Cardiac fibroblast (primary cell): ENCODE measurements around the gene TTLL8.

Source experiments
- DNase-seq, 2 donors: peaks; one replicate each; pipeline versions ENCODE4 v3.0.0 to v3.0.0-alpha.2; 2010; ENCODE audit warnings: low read depth in 2 of 2
- H3K4me3 ChIP-seq, 2 donors: replicated peaks in 1 of 2; 1 replicate in 1 of 2; 2 replicates in 1 of 2; pipeline ENCODE4 v1.5.1; 2011; ENCODE audit warnings: low read depth in 2 of 2, low read length in 2 of 2, mild to moderate bottlenecking in 2 of 2, moderate library complexity in 1 of 2
- CTCF ChIP-seq: IDR thresholded peaks from one replicate; pipeline ENCODE4 v1.5.1; 2011; ENCODE audit warnings: low read depth, mild to moderate bottlenecking, low read length, inconsistent platforms

TTLL8 gene

GRCh38 chr22:50009251-50009650 is 48.8 kb downstream of the TTLL8 start:
- TF ChIP-seq CTCF = no peak
- no peak for DNase-seq
- H3K4me3 ChIP-seq = no peak overlapping the region

GRCh38 chr22:50008151-50009040 is 49.7 kb downstream of the TTLL8 start:
- no peak for TF ChIP-seq CTCF
- DNase-seq = no peak
- no peak overlapping the region for H3K4me3 ChIP-seq

GRCh38 chr22:50007057-50007511 is 51.0 kb downstream of the TTLL8 start:
- no peak for DNase-seq
- TF ChIP-seq CTCF = no peak
- no peak overlapping the region for H3K4me3 ChIP-seq

GRCh38 chr22:50004918-50005317 is 53.2 kb downstream of the TTLL8 start:
- H3K4me3 ChIP-seq = no peak overlapping the region
- no peak for DNase-seq
- no peak for TF ChIP-seq CTCF

- no peak for TF ChIP-seq CTCF
- DNase-seq = peak in 1 of 2 donors; percentile 16
- H3K4me3 ChIP-seq = no peak overlapping the region
These were observed 55.3 kb downstream of the TTLL8 start for GRCh38 chr22:50002791-50003190.

GRCh38 chr22:50001388-50002231 is 56.5 kb downstream of the TTLL8 start:
- DNase-seq = no peak
- TF ChIP-seq CTCF = no peak
- H3K4me3 ChIP-seq = no peak overlapping the region
